Mammary epithelial cell (primary cell): ENCODE results near the gene ST6GALNAC3.

Experiments
- EZH2 ChIP-seq: IDR thresholded peaks from 2 replicates; pipeline ENCODE4 v1.6.1; 2012; ENCODE audit warnings: low read length, inconsistent platforms, borderline replicate concordance
- TF ChIP-seq, protein P1 (sequence below), 2 donors: IDR thresholded peaks in 1 of 2; conservative IDR thresholded peaks in 1 of 2; 2 replicates each; pipeline ENCODE4 v1.5.1; 2011 to 2012; ENCODE audit warnings: inconsistent platforms in 2 of 2, low read length in 2 of 2, mild to moderate bottlenecking in 2 of 2, control low read depth in 1 of 2, low read depth in 1 of 2; ENCODE audit not compliant: insufficient read depth in 1 of 2; ENCODE audit errors: extremely low read depth in 1 of 2

DNA sequence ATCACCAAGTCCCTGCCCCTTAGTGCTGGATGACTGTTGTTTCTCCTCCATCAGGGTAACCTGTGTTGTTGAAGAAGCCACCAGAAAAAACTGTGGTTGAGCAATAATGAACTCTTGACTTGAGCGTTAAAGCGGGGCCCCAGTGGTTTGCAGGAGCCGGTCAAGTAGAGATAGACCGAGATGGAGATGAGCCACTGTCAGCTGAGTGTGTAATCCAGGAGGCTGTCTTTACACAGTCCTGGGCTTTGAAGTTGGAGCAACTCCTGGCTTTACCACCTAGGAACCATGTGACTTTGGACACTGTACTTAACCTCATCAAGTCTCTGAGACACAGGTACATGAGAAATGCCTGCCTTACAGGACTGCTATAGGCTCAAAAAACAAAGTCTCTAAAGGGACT, 158.1 kb downstream of the ST6GALNAC3 start:
- TF ChIP-seq, protein P1, sequence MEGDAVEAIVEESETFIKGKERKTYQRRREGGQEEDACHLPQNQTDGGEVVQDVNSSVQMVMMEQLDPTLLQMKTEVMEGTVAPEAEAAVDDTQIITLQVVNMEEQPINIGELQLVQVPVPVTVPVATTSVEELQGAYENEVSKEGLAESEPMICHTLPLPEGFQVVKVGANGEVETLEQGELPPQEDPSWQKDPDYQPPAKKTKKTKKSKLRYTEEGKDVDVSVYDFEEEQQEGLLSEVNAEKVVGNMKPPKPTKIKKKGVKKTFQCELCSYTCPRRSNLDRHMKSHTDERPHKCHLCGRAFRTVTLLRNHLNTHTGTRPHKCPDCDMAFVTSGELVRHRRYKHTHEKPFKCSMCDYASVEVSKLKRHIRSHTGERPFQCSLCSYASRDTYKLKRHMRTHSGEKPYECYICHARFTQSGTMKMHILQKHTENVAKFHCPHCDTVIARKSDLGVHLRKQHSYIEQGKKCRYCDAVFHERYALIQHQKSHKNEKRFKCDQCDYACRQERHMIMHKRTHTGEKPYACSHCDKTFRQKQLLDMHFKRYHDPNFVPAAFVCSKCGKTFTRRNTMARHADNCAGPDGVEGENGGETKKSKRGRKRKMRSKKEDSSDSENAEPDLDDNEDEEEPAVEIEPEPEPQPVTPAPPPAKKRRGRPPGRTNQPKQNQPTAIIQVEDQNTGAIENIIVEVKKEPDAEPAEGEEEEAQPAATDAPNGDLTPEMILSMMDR (conservative IDR thresholded peaks at IDR 0.05 in 1 of 2, IDR thresholded peaks at IDR 0.05 in 1 of 2; ENCODE audit: extremely low read depth in 1 of 2, insufficient read depth in 1 of 2, low read depth in 1 of 2, low read length in 2 of 2): no peak
- no peak for TF ChIP-seq EZH2
